Activated gamma-delta T cell (primary cell): ENCODE data around the gene CMIP.
A peak's percentile ranks its signal among the peaks of the same experiment; 100 is the strongest.
"Not testable (repeated sequence)": the region's sequence is repeated elsewhere in the genome, so short reads cannot be mapped to it uniquely, and the experiment has no call there.

Source experiments
- DNase-seq: peaks from one replicate; lab custom pipeline; 2025; lab: John Stamatoyannopoulos, UW
- total RNA-seq, 2 donors: gene quantifications; one replicate each; lab custom pipeline; 2026; lab: John Stamatoyannopoulos, UW

Gene CMIP
- total RNA-seq = 41.2 to 49.1 reads per million in 2 donors

DNA sequence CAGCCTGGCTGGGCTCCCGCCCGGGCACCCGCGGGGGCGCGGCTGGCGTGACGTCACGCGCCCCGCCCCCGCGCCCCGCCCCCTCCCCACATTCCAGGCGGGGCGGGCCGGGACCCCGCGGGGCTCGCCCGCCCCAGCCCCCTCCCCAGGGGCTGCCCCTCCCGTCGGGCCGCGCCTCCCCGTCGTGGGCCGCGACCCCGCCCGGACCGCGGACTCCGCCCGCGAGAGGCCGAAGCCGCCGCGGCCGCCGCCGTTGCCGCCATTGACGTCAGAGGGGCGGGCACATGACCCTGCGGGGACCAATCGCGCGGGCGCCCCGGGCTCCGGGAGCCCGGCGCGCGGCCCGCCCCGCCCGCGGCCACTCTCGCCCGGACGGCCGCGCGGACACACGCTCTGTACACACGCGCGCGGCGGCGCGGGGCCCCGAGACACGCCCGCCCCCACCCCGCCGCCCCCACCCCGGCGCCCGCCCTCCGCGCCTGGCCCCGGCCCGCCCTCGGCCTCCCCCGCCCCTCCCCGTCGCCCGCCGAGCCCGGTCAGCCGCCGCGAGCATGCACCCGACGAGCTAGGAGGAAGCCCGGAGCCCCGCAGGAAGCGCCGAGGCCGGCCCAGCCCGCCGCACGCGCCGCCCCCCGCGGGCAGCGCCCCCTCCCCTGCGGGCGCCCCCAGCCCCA lies at the start of gene CMIP:
TSS of gene CMIP (plus strand) at position 361 of the 674 bp plus-strand sequence.
- DNase-seq = peak; percentile 80

DNA sequence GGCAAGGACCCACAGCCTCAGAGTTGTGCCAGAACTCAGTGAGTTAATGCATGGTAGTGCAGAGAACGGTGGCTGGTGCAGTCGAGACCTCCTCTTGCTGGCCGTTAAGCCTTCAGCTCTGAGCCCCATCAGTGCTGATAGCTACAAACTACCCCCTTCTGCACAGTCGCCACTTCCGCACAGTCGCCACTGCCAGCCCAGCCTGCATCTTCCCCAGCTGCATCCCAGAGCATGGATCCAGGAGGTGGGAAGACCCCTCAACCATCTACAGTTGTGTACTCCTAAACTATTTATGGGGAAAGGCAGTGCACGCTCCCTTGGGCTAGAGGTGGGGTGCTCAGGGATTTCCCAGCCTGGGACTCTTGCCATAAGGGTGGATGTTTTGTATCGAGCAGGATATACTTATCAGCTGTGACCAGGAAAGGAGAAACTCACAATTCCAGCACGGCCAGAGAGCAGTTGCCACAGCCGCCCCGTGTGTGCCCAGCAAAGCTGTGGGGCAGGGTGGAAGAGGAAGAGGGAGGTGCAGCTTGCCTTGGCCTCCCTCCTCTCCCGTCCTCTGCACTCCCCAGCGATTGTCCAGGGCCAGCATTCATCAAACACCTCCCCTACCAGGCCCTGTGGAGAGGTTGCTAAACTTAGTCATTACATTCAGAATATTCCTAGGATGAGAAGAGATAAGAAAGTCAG lies 49.5 kb upstream of the CMIP start:
- DNase-seq = no peak

DNA sequence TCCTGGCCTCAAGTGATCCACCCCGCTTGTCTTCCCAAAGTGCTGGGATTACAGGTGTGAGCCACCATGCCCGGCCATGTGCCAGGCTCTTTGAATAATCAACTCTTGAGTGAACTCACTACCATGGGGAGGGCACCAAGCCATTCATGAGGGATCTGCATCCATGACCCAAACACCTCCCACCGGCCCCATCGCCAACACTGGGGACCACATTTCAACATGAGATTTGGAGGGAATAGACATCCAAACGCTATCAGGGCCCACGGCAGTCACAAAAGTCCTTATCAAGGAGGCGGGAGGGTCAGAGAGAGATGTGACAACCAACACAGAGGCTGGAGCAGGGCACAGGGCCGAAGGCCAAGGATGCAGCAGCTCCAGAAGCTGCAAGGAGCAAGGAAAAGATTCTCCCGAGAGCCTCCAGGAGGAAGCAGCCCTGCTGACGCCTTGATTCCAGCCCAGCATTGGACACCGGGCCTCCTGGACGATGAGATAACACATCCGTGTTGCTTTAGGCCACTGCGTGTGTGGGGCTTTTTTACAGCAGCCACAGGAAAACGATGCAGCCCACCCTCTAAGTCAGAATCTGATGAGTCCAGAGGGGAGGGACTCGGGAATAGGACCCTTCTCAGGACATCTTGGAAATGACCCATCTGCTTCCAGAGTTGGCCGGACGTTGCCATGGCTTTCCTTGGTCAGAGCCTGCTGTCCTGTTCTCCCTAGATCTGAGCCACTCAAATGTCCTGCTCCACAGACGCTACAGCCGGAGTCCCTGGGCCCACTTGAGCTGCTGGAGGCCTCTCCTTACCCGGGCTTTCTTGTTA lies 47.3 kb upstream of the CMIP start:
- no peak for DNase-seq

DNA sequence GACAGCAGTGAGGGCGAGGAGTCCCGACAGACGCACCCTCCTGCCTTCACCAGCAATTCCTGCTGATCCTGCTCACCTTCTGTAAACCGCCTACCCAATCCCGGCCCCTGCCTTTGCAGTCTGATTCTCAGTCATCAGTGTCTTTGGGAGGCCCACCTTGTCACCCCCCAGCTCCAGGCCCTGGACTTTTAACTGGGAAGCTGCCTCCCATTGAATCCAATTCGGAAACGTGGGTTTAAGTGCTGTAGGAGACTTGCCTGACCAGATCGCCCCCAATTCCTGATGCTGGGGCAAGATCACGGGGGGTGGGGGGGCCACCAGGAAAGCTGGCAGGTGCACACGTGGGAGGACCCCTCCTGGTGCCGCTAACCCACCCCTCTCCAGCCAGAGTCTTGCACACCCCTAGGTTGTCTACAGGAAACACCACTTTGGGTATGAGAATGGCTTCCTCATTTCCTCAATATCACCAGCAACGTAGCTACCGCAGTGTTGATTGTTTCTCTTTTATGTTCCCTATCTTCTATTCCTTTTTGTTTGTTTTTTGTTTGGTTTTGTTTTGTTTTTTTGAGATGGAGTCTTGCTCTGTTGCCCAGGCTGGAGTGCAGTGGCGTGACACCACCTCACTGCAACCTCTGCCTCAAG lies 46.6 kb upstream of the CMIP start:
- no peak for DNase-seq

DNA sequence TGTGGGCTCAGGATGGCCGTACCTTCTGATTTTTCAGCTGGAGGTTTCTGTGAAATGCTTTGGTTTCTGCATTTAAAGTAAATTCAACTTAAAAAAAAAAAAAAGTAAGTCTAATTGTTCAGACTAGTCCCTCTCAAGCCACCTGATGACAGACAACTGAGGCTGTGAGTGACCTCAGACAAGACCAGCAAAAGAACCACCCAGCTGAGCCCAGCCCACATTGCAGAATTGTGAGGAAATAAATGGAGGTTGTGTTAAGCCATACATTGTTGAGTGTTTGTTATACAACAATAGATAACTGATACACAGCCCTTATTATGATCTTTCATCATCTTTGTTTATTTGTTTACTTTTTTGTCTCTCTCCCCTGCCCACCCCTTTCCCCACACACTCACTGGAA lies 44.7 kb upstream of the CMIP start:
- no peak for DNase-seq

DNA sequence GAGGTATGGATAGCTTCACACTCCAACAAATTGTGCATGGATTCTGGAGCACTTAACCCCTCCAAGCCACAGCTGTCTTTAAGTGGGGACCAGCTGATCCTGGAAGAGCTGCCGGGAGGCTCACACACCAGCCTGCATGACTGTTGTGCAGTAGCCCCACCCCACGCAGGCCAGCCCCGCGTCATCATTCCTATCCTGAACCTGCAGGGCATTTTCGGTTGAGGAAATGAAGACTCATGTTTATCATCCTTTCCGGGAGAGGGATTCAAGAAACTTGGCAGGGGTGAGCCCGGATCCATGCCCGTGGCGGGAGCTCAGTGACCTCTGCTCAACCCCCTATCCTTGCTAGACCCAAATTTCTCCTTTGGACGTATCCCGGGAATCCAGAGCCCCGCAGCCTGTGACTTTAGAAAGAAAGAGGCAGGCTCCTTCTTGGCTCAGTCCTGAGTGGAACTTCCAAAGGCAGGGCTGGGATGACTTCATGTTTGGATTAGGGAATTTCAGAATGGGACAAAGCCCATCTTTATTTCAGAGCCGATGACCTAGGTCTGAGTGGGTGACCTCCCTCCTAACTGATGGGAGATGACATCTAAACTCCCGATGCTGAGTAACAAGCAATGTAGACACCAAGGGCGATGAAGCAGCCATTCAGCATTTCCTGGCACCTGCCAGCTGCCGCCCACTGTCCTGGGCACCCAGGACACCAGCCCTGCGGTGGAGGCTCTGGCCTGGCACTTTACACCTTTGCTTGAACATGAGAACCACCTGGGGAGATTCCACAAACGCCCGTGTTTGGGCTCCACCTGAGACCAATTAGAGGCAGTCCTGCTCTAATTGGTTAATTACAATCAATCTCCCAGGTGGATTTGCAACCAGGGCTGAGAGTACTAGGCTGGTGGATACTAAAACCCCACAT lies 43.3 kb upstream of the CMIP start:
- no peak for DNase-seq

DNA sequence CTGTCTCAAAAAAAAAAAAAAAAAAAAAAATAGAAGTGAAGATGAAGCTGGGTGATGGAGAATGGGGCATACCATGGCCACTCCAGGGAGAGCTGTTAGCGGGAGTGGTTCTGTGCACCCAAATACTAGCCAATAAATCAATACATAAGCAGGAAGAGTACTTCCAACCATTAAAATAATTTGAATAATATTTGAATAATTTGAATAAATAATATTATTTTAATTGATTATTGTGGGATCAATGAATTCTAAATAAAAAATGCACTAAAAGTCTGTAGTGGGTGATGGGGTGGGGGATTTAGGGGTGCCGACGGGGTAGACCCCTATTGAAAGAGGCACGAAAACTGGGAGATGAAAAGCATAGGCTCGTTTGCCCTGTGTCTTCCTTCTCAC lies 41.4 kb upstream of the CMIP start:
- DNase-seq = no peak

DNA sequence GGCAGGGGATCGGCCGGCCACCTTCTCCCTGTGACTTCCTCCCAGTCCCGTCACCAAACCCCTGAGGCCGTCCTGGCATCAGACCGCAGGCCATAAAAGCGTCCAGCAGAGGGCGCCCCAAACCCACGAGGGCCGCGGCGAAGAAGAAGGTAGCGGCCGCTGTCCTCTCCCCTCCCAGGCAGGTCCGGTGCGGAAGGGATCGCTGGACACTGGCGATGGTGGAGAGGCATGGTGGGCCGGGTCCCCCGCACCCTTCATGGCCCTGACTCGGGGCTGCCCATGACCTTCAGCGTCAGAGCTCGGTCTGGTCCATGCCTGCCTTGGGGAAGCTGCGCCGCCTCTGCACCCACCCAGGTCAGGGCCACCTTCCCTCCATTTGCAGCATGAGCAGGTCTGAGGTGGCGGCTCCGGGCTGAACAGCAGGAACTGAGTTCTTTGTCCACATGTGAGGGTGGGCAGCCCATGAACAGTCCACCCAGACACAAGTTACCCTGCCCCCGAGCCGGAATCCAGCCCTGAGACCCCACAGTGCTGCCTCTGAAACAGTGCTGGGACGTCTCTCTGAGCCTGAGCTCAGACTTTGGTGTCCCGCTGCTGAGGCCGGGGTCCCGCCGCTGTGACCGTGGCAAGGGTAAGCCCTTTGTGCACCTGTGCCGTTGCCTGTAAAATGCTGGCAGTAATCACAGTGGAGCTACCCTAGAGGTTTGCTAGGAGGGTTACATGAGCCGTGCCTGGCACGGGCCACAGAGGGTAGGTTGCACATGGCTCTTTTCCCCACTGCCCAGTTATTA lies 40.8 kb upstream of the CMIP start:
- peak; percentile 38 for DNase-seq

DNA sequence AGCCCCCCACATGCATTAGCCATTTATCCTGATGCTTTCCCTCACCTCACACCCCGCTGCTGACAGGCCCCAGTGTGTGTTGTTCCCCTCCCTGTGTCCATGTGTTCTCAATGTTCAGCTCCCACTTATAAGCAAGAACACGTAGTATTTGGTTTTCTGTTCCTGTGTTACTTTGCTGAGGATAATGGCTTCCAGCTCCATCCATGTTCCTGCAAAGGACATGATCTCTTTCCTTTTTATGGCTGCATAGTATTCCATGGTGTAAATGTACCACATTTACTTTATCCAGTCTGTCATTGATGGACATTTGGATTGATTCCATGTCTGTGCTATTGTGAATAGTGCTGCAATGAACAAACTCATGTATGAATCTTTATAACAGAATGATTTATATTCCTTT lies 39.6 kb upstream of the CMIP start:
- not testable (repeated sequence) for DNase-seq

DNA sequence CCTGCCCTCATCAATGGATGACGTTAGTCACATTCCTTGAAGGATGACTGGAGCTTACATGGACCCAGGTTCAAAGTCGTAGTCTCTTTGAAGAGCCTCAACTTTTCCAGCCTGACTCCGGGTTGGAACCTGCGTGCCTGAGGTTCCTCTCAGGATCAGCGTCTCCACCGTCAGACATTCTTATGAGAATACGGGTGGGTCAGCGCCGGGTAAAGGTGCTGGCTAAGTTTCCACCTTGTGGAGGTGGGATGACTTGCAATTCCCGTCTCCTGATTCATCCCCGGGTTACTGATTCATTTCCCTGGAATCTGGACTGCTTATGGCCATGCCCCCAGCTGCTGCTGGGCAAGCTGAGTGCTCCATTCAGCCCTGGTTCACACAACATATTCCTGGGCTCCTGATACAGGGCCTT lies 38.9 kb upstream of the CMIP start:
- no peak for DNase-seq

DNA sequence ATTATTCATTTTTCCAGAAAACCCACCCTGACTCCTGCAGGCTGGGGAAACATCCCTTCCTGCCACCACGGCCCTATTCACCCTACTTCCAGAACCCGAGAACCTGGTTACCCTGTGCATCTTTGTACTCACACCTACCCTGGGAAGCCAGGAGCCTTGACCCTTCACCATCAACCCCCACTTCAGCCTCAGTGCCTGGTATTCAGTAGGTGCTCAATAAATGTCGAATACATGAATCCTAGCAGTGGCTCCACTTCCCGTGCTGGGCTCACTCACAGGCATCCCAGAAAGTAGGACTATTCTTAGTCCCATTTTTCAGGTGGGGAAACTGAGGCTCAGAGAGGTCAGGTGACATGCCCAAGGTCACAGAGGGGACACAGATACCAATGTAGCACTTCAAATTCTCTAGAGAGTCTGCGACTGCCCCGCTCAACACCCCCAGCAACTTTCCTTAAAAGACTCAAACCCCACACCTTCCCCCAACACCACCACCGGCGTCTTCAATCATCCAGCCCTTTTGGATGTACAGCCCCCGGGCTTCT lies 36.1 kb upstream of the CMIP start:
- DNase-seq = no peak

DNA sequence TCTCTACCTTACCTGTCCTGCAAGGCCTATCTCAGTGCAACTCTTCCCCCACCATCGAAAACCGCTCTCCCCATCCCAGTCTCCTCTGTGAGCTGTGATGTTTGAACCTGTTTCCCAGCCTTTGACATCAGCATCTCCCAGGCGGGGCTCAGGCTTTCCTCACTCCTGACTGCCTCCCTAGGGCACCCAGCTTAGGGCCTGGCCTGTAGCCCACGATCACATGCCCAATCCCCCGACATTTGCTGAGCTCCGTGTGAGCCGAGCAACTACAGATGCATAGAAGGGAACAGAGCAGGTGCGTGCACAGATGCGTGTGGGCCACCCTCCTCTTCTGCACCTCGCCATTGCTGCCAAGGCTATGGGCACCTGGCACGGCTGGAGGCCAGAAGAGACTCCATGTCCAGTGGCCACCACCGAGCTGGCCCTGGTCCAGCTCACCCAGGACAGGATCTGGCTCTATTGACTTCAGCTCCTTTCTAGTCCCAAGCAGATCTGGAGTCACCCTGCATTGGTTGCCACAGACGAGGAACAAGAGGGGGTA lies 35.5 kb upstream of the CMIP start:
- DNase-seq = no peak

DNA sequence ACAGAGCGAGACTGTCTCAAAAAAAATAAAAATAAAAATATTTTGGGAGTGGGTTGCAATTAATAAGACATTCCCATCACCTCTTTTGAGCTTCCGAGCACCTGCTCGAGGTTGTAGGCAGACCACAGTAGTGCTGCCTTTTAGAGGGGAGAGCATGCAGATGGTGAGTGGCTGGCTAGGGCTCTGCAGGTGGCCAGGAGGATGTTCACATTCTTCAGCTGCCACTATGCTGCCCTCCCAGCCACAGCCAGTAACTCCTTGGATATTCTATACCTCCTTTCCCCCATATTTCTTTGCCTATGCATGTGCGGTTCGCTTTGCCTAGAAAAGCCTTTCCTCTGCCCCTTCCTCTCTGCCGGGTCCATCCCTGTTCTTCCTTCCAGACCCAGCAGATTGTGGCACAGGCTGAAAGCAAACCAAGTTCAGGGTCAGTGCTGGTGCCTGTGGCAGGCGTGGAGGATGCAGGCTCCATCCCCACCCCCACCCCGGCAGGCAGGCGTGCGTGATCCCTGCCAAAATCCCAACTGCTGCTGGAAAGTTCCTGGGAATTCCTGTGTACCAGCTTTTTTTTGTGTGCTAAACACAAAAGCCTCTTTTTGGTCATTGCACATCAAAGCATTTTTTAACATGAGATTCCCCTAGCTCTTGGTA lies 33.8 kb upstream of the CMIP start:
- DNase-seq = no peak

DNA sequence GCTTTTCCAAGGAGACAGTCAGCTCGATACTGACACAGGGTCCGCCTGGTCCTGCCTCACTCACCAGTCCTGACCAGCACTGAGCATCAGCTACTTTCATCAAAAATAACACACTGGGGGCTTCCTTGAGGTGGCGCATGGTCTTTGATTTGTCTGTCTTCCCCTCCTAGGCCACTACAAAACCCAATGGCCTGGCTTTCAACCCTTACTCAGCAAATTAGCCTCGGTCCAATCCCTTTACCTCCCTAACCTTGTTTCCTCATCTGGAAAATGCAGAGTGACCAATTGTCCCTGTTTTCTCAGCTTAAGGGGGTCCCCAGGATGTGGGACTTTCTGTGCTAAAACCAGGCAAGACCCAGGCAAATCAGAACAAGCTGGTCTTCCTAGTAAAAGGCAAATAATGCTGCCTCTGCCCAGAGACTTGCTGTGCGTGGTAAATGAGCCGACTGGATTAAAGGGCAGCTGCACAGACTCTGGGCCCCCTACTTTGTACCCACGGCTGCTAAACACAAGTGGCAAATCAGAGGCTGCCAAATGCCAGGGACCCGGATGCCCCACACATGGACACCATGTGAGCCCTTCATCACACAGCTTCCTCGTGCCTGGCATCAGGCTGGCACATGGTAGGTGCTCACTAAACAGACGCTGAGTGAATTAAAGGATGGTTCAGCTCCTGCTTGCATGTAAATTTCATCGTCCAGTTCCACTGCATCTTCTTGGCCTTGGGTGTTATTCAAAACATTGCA lies 31.2 kb upstream of the CMIP start:
- no peak for DNase-seq

DNA sequence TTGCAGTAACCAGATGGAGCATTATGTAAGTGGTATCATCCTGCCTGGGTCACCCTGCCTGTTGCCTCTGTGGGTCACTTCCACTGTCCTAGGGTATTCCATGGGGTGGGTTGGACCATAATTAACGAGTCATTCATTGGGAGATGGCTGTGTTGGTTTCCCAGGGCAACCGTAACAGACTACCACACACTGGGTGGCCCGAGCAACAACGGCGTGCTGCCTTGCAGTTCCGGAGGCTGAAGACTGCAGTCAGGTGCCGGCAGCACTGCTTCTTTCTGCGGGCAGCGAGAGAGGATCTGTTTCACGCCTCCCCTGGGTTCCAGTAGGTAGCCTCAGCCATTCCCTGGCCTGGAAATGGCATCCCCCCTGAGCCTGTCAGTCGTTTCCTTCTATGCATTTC lies 28.9 kb upstream of the CMIP start:
- no peak for DNase-seq

DNA sequence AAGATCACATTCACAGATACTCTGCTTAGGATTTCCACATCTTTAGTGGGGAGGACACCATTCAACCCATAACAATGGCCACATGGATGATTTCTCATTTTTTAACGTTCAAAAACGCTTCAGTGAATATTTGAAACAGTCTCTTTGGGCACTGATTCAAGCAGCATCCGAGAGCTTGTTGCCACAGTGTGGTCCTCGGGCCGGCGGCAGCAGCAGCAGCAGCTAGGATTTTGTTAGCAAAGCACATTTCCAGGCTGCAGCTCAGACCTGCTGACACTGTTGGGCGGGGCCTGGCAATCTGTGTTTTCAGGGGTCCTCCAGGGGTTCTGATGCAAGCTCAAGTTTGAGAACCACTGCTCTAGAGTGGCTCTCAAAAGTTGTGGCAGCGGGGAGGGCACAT lies 27.9 kb upstream of the CMIP start:
- DNase-seq = no peak

DNA sequence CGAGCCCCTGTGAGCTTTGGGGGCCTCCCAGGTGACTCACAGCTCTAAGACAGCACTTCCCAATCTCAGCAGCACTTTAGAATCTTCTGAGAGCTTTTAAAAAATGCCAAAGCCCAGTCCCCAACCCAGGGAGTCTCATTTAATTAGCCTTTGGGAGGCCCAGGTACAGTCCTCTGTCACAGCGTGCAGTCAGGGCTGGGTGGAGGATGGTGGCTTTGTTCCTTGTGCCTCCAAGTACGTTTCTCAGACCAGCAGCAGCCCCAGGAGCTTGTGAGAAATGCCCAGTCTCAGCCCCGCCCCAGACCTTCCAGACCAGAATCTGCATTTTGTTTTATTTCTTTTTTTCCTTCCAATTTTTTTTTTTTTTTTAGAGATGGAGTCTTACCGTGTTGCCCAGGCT lies 27.4 kb upstream of the CMIP start:
- no peak for DNase-seq

DNA sequence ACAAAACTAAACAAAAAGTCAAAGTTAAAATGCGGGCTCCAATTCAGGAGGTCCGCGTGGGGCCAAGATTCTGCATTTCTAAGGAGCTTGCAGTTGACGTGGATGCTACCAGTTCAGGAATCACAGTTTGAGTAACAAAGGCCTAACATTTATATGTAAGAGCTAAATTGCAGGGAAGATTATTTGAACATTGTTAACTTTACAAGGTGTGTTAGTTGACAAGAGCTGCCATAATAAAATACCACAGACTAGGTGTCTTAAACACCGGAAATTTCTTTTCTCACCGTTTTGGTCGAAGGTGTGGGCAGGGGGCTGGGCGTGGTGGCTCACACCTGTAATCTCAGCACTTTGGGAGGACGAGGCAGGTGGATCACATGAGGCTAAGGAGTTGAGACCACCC lies 24.8 kb upstream of the CMIP start:
- DNase-seq = no peak

DNA sequence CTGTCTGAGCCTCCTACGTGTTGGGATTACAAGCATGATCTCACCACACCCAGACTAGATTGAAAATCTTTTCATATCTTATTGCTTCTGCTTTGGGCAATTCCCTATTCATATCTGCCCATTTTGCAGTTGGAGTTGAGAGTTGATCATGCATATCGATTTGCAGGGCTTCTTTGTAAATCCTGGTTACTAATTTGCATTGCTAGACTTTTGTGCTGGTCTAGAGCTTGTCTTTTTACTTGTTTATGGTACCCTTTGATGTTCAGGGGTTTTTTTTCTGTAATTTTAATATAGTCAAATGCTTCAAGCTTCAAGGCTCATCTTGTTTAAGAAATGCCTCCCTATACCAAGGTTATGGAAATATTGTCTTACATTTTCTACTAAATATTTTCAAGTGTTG lies 23.5 kb upstream of the CMIP start:
- no peak for DNase-seq
